ENCODE measurements around the gene ERC1. TPM values are rescaled to one million over a fixed set of nuclear protein-coding genes. Genes with fewer than 3 reads are reported as not detected.

Gene ERC1
- total RNA-seq, 1 experiment from 2014 or later, result 39.4 TPM

GRCh38 chr12:1147821-1148220 lies 156.8 kb downstream of the ERC1 start:
- TF ChIP-seq CTCF (IDR thresholded peaks at IDR 0.05; ENCODE audit: unreplicated experiment), result no peak

GRCh38 chr12:1157046-1157445 lies 166.0 kb downstream of the ERC1 start:
- no peaks in the 10 kb centered on the region for H3K9me3 Mint-ChIP-seq (ENCODE audit: low read depth, unreplicated experiment)
- no peaks in the 10 kb centered on the region for H3K4me1 Mint-ChIP-seq (ENCODE audit: low read depth, unreplicated experiment)
- no peaks in the 10 kb centered on the region for H3K27me3 Mint-ChIP-seq (ENCODE audit: unreplicated experiment)
- no peaks in the 10 kb centered on the region for H3K36me3 Mint-ChIP-seq (ENCODE audit: insufficient read depth, unreplicated experiment)
- H3K27ac Mint-ChIP-seq (ENCODE audit: unreplicated experiment), result no peak overlapping the region
- H3K4me3 Mint-ChIP-seq (ENCODE audit: low read depth, unreplicated experiment), result no peak overlapping the region
- no TSS peak for BruUV-seq (replicated peaks)
- TF ChIP-seq CTCF (IDR thresholded peaks at IDR 0.05; ENCODE audit: unreplicated experiment), result no peak
- CTCF ChIA-PET, result no interaction called here
- intact Hi-C loops (cut with micrococcal nuclease; ENCODE audit: unreplicated experiment), result no loop called here
- no peak for DNase-seq

More at GRCh38 chr12:1147821-1148220, 156.8 kb downstream of the ERC1 start:
- DNase-seq, result no peak
- Mint-ChIP-seq H3K36me3 (ENCODE audit: insufficient read depth, unreplicated experiment) (no peaks in the 10 kb centered on the region), H3K9me3 (ENCODE audit: low read depth, unreplicated experiment) (no peaks in the 10 kb centered on the region), H3K27me3 (ENCODE audit: unreplicated experiment) (no peaks in the 10 kb centered on the region), H3K4me3 (ENCODE audit: low read depth, unreplicated experiment) (no peak overlapping the region), H3K27ac (ENCODE audit: unreplicated experiment) (no peak overlapping the region), H3K4me1 (ENCODE audit: low read depth, unreplicated experiment) (no peaks in the 10 kb centered on the region)
- BruUV-seq (replicated peaks), result no TSS peak
- intact Hi-C loops (cut with micrococcal nuclease; ENCODE audit: unreplicated experiment), result no loop called here
- CTCF ChIA-PET, result no interaction called here

GRCh38 chr12:1161197-1161596 lies 170.2 kb downstream of the ERC1 start:
- Mint-ChIP-seq H3K36me3 (ENCODE audit: insufficient read depth, unreplicated experiment) (no peaks in the 10 kb centered on the region), H3K4me3 (ENCODE audit: low read depth, unreplicated experiment) (no peak overlapping the region), H3K4me1 (ENCODE audit: low read depth, unreplicated experiment) (no peaks in the 10 kb centered on the region), H3K9me3 (ENCODE audit: low read depth, unreplicated experiment) (peaks cover under 1% of the 10 kb centered on the region), H3K27me3 (ENCODE audit: unreplicated experiment) (no peaks in the 10 kb centered on the region), H3K27ac (ENCODE audit: unreplicated experiment) (no peak overlapping the region)
- DNase-seq, result no peak
- intact Hi-C loops (cut with micrococcal nuclease; ENCODE audit: unreplicated experiment), result no loop called here
- no peak for TF ChIP-seq CTCF (IDR thresholded peaks at IDR 0.05; ENCODE audit: unreplicated experiment)
- no TSS peak for BruUV-seq (replicated peaks)
- CTCF ChIA-PET, result interaction anchor here (0.6 kb wide), 2 partner anchors 31 to 50 kb away, joined by 3 read pairs; no protein-coding TSS in a partner anchor

GRCh38 chr12:1162081-1162760 lies 171.2 kb downstream of the ERC1 start:
- Mint-ChIP-seq H3K9me3 (ENCODE audit: low read depth, unreplicated experiment) (peaks cover 3% of the 10 kb centered on the region), H3K4me1 (ENCODE audit: low read depth, unreplicated experiment) (no peaks in the 10 kb centered on the region), H3K27me3 (ENCODE audit: unreplicated experiment) (no peaks in the 10 kb centered on the region), H3K4me3 (ENCODE audit: low read depth, unreplicated experiment) (no peak overlapping the region), H3K36me3 (ENCODE audit: insufficient read depth, unreplicated experiment) (no peaks in the 10 kb centered on the region), H3K27ac (ENCODE audit: unreplicated experiment) (no peak overlapping the region)
- intact Hi-C loops (cut with micrococcal nuclease; ENCODE audit: unreplicated experiment), result no loop called here
- no peak for TF ChIP-seq CTCF (IDR thresholded peaks at IDR 0.05; ENCODE audit: unreplicated experiment)
- no peak for DNase-seq
- CTCF ChIA-PET, result no interaction called here
- BruUV-seq (replicated peaks), result no TSS peak
